IPS DF 6.9 (cell line): ENCODE data around the gene HEY2.

Experiments
- DNase-seq: peaks from one replicate; pipeline ENCODE4 v3.0.0-alpha.2; 2013; ENCODE audit warnings: low read depth, low spot score
- H3K27ac ChIP-seq: one replicate; pipeline ENCODE4 v1.5.1; 2013; ENCODE audit warnings: low read length, control low read depth
- H3K27me3 ChIP-seq: 2 replicates; pipeline ENCODE4 v1.6.1; 2013; ENCODE audit warnings: mild to moderate bottlenecking, low read length; ENCODE audit not compliant: control insufficient read depth, insufficient read depth
- H3K36me3 ChIP-seq: 2 replicates; pipeline ENCODE4 v1.6.1; 2013; ENCODE audit warnings: low read length; ENCODE audit not compliant: control insufficient read depth, insufficient read depth
- H3K4me1 ChIP-seq: 2 replicates; pipeline ENCODE4 v1.6.1; 2013; ENCODE audit warnings: low read length; ENCODE audit not compliant: control insufficient read depth, insufficient read depth
- H3K4me3 ChIP-seq: 2 replicates; pipeline ENCODE4 v1.5.1; 2013; ENCODE audit warnings: mild to moderate bottlenecking, low read length
- H3K9me3 ChIP-seq: 2 replicates; pipeline ENCODE4 v1.6.1; 2013; ENCODE audit warnings: low read length, inconsistent platforms; ENCODE audit not compliant: control insufficient read depth, insufficient read depth
- WGBS: extraction: QIAGEN DNeasy Blood & Tissue Kit; methylation state at CpG from one replicate; pipeline ENCODE4 v1.1.7; 2013; ENCODE audit warnings: mixed read lengths, missing lambda C conversion rate; ENCODE audit not compliant: insufficient read length, insufficient coverage; 5-methylcytosine and 5-hydroxymethylcytosine counted together

The HEY2 gene

GRCh38 chr6:125806813-125807212, 57.4 kb downstream of the HEY2 start:
- no peaks in the 10 kb centered on the region for H3K27me3 ChIP-seq
- no peaks in the 10 kb centered on the region for H3K9me3 ChIP-seq
- no peak overlapping the region for H3K27ac ChIP-seq
- WGBS = 100% methylated on average over 1 of the region's 4 CpGs
- H3K4me1 ChIP-seq = no peaks in the 10 kb centered on the region
- no peak for DNase-seq
- no peak overlapping the region for H3K4me3 ChIP-seq
- 0 out of 2 replicates have a peak, but pooled peaks cover 2% of the 10 kb centered on the region for H3K36me3 ChIP-seq

GRCh38 chr6:125807293-125807692, 57.9 kb downstream of the HEY2 start:
- Histone ChIP-seq H3K27me3 (no peaks in the 10 kb centered on the region), H3K4me3 (no peak overlapping the region), H3K27ac (no peak overlapping the region), H3K9me3 (no peaks in the 10 kb centered on the region), H3K36me3 (0 out of 2 replicates have a peak, but pooled peaks cover under 1% of the 10 kb centered on the region), H3K4me1 (no peaks in the 10 kb centered on the region)
- no CpG with 5 or more reads among the region's 4 CpGs for WGBS
- no peak for DNase-seq

- H3K36me3 ChIP-seq = no peaks in the 10 kb centered on the region
- no peaks in the 10 kb centered on the region for H3K27me3 ChIP-seq
- no CpG with 5 or more reads among the region's 4 CpGs for WGBS
- H3K9me3 ChIP-seq = no peaks in the 10 kb centered on the region
- no peak overlapping the region for H3K27ac ChIP-seq
- no peak for DNase-seq
- H3K4me3 ChIP-seq = no peak overlapping the region
- H3K4me1 ChIP-seq = no peaks in the 10 kb centered on the region
Measured at GRCh38 chr6:125808060-125808459, 58.6 kb downstream of the HEY2 start.

- Histone ChIP-seq H3K36me3 (no peaks in the 10 kb centered on the region), H3K4me1 (no peaks in the 10 kb centered on the region), H3K27me3 (no peaks in the 10 kb centered on the region), H3K4me3 (no peak overlapping the region), H3K27ac (no peak overlapping the region), H3K9me3 (no peaks in the 10 kb centered on the region)
- no peak for DNase-seq
Measured at GRCh38 chr6:125808591-125808990, 59.2 kb downstream of the HEY2 start.

GRCh38 chr6:125809570-125810170, 60.2 kb downstream of the HEY2 start:
- WGBS = no CpG with 5 or more reads among the region's 3 CpGs
- no peak overlapping the region for H3K27ac ChIP-seq
- no peak overlapping the region for H3K4me3 ChIP-seq
- H3K27me3 ChIP-seq = no peaks in the 10 kb centered on the region
- no peaks in the 10 kb centered on the region for H3K9me3 ChIP-seq
- no peak for DNase-seq
- H3K4me1 ChIP-seq = no peaks in the 10 kb centered on the region
- H3K36me3 ChIP-seq = no peaks in the 10 kb centered on the region

GRCh38 chr6:125810445-125810844, 61.0 kb downstream of the HEY2 start:
- Histone ChIP-seq H3K36me3 (no peaks in the 10 kb centered on the region), H3K4me1 (no peaks in the 10 kb centered on the region), H3K27me3 (no peaks in the 10 kb centered on the region), H3K27ac (no peak overlapping the region), H3K4me3 (no peak overlapping the region), H3K9me3 (no peaks in the 10 kb centered on the region)
- WGBS = no CpG with 5 or more reads among the region's 1 CpG
- no peak for DNase-seq
